Activated CD4-positive, CD25-positive, alpha-beta regulatory T cell treated with anti-CD3 and anti-CD28 coated beads, Interleukin-2, amount 50 U/mL, for 72 hours (primary cell): ENCODE results near the gene TUBA1B.

Source experiments
- DNase-seq: peaks from one replicate; pipeline ENCODE4 v3.0.0; 2021

TUBA1B gene

DNA sequence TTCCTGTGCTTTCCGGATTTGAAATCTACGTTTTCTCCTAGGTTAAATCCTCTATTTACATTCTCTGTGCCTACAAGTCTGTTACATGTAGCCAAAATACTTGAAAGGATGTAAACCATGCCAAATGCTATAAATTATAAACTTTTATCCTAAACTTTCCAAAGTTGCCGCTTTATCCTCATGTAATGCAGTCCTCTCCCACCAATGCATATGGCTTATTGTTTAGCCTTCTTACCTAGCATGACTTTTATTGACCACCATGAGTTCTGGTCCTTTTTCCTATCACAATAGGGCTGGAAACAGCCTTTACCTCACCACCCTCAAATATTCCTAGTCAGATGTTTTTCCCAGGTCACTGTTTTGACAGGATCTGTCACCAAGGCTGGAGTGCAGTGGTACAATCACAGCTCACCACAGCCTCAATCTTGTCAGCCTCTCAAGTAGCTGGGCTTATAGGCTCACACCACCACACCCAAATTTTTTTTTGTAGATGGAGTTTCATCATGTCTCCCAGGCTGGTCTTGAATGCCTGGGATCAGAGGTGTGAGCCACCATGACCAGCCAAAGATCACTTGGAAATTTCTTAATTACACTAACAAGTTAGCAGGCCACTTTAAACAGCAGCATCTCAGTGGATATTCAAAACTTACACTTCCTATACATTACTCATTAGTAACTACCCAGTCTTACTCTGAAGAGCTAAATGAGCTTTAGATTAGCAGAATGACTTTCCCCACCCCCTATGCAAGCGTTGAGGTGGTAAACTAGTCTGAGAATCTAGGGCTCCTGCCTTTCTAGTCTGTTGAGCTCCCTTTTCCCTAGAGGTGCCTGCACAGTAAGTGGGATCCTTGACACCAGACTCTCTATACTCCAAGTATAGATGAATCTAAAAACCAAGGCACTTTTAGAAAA, 4.1 kb downstream of the TUBA1B start:
- no peak for DNase-seq

DNA sequence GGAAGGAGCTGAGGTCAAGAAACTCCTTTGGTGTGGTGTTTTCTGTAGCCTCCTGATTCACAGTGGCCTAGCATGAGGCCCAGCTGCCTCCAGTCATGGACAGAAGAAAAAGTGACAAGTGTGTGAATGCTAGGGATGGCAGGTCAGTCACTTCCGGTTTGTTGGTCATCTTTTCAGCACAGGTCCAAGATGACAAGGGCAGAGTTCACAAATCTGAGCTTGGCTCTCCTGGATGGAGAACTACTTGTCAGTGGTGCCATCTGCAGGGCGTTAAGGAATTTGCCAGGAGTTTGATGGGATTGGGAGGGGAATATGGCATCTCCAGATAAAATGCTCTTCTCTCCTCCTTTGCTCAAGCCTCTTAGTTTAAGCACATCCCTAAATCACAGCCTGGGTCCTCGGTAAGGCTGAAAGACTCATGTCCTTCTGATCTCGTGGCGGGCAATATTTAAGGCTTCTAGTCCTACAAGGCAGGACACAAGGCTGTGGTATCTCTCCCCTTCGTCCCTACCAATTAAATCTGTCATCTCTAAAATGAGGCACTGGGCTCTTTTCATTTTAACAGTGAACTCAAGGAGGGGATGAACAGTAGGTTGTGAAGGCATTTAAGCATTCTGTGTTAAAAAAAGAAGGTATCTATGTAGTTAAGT, 10.0 kb downstream of the TUBA1B start:
- no peak for DNase-seq

DNA sequence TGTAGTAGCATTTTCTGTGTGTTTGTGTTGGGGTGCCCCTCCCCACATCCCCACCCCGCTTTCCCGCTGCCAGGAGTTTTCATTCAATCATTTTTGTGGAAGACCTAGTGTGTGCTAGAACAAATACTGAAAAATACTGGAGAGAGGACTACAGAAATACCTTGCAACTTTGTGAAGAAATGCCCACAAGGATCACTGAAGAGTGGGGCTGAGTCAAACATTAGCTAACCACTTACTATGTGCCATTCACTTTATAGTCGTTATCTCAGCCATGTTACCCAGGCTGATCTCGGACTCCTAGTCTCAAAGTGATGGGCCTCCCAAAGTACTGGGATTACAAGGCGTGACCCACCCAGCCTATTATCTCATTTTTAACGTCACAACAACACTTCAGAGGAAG, 20.0 kb downstream of the TUBA1B start:
- DNase-seq, result no peak

DNA sequence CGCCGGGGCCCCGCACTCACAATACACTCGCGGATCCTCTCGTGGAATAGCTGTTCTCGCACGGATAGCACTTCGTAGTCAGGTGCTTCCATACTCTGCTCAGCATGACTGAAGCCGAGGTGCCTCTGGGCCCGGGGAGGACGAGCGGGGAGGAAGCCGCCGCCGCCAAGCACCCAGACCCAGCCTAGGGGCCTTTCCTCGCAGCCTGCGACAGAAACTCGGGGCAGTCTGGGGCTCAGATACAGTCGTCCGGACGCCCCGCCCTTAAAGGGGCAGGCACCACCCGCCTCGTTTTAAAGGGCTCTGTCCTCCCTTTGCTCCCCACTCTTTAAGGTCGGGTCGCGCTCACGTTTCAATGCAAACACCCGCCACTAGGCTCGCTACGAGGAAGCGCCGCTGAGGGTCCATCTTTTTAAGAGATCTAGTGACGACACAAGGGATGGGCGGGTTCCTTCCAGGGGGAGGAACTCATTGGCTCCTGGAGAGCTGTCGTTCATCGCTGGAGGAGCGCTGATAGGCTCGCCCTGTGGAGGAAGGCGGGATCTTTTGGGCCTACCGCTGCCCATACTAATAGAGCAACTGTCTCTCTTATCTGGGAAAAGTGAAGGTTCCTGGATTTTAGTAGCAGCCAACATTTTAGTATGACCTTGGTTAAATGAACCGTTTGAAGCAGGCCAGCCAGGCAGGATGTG, 20.6 kb downstream of the TUBA1B start, which contains the start of gene LMBR1L:
Gene LMBR1L (minus strand): TSS at position 384 of the 692 bp plus-strand sequence. CDS start 292 bp downstream, at position 92.
- DNase-seq, result peak; percentile 91

DNA sequence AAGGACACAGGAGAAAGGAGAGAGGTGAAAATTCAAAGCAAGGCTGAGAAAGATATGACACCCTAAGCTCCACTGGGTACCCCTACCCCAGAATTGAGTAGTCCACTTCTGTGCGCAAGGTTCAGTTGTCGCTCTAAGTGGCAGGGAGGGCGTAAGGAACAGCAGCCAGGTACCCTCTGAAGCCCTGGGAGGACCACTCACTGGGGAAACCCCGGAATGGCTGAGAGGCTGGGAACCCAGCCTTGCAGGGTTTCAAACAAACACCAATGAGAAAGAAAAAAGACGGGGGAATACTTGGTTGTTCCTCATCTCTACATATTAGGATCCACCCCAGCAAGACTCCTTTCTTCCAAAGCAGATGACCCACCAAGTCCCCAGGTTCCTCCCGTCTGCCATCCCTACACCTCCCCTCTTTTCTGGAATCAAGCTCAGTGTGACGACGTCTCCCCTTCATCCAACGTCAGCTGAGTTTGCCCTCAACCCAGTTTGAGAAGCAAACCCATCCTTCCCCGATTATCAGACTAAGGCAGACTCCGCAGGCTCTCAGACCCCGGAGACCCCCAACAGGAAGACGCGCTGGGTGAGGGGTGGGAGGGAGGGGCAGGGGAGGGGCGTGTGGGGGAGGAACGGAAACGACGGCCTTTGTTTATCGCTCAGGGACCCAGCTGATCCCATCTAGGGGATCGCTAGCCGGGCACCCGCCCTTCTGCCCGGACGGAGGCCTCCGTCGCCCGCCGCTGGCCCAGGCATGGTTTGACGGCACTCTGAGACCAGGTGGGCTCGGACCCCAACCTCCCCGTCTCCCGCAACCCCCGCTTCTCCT, 21.3 kb downstream of the TUBA1B start:
- DNase-seq, result no peak

DNA sequence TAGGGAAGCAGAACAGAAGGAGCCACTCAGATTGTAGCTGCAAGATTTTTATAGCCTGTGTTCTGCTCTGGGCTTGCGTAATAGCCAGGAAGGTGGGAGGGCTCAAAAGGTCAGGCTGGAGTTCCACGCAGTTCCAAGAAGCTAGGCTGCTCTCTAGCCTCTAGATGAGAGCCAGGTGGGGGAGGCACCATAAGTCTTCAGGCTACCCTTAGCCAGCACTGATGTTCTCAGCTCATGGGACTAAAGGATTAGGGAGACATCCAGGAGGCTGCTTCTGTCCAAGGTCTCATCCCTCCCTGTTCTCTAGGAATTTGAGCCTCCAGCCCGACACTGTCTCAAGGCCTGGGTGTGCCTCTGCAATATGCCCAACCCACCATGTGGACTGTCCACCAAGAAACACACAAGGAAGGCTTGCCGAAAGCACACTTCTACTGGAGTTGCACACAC, 22.2 kb downstream of the TUBA1B start:
- DNase-seq, result no peak

DNA sequence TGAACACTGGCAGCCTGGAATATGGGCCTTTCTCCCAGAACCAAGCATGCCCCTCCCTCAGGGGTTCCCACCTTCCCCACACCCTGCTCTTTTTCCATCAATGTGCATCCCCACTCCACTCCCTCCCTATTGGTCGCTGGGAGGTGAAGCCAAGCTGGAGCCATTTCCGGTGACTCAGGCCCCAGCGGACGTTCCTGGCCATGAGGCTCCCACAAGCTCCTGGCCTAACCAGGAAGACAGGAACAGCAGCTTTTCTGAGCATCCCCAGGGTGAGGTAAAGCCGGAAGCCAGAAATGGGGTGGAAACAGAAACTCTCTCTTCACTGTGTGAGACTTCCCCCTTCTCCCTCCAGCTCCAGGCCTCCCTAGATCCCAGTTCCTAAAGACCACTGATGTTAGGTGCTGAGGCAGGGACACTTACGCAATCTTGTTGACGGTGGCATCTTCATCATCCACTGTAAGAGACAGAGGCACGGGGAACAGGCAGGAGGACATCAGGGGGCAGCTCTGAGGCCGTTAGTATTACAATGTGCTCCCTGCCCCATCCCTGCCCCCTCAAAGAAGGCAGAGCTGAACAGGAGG, 25.6 kb downstream of the TUBA1B start:
- DNase-seq, result no peak

DNA sequence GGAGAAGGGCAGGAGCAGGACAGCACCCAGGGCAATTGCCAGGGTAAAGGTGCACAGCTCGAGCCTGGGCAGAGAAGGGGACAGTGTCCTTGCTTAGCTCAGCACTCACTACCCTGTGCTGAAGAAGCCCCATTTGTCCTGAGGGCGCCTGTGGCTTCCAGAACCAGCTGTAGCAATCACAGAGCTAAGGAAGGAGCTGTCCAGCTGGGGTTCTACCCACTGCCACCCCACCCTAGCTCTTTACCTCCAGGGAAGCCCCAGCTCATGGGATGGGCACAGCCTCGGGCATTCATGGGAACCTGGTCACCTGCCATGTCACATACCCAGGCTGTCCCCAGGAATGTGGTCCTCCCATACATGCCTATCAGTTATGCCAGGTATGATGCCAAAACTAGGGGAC, 26.4 kb downstream of the TUBA1B start:
- DNase-seq, result no peak

DNA sequence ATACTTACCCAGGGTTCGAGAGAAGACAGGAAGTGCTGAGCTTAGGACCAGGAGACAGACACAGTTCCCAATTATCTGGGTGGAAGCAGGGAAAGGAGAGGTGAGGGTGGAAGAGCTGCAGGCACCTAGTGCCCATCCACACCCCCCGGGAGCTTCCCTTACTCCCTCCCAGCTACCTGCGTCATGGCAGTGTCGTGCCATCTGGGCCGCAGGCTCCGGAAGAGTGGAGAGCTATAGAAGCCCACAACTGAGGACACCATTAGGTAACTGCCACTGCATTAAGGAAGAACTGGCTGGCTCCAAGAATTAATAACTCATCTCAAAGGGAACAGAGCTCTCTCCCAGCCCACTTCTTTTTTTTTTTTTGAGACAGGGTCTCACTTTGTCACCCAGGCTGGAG, 30.8 kb downstream of the TUBA1B start:
- no peak for DNase-seq

DNA sequence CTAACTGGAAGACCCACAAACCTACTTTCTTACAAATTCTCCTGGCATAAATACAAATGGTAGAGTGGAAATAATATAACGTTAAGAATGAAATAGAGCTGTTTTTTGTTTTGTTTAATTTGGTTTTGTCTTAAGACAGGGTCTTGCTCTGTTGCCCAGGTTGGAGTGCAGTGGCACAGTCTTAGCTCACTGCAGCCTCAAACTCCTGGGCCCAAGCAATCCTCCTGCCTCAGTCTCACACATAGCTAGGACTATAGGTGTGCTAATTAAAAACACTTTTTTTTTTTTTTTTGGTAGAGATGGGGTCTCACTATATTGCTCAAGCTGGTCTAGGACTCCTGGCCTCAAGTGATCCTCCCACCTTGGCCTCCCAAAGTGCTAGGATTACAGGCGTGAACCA, 32.5 kb downstream of the TUBA1B start:
- no peak for DNase-seq

DNA sequence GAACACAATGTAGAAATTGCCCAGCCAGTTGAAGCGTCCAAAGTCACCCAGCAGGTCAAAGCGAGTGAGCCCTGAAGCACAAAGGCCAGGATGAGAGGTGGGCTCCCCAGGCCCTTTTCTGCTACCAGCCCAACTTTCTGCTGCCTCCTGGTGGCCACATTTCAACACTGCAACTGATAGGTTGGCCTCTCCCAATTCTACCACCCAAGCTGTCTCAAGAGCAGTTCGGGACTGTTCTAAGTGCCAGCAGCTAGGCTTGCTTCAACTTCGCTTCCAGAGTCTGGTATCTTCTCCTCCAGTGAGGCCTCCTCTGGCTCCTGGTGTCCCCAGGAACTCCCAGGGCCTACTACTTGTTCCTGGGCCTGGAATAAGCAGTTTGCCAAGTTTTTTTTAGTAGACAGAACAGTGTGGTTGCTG, 33.2 kb downstream of the TUBA1B start:
- peak; percentile 65 for DNase-seq

DNA sequence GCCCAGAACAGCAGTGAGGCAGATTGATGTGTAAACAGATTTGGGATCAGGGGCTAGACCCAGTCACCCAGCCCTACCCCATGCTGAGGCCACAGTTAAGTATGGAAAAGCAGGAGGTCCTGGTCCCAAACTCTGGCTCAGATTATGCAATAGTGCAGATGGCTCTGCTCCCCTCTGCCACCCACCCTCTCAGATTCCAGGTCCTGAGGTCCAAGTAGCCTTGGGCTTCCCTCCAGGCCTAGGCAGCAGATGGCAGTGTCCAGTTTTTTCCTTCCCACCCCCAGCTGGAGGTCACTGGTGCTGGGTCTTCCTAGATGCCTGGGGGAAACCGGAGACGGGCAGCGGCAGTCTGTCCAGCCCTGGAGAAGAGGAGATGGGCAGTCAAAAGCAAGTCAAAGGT, 33.8 kb downstream of the TUBA1B start:
- DNase-seq, result no peak

DNA sequence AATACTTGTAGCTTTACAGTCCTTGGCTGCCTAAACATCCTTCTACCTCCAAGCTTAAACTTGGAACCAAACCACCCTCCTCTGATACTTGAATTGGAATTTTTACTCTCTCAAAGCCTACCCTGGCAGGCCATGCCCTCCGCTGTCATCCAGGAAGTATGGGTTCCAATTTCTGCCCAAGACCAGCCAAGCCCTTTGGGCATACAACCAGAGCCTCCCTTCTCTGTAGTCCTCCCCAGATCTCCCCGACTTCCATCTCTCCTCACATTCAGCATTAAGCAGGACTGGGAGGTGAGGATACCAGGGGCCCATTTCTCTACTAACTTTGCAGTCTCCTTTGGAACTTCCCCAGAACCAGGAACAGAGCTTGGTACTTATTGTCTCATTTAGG, 36.2 kb downstream of the TUBA1B start:
- no peak for DNase-seq

DNA sequence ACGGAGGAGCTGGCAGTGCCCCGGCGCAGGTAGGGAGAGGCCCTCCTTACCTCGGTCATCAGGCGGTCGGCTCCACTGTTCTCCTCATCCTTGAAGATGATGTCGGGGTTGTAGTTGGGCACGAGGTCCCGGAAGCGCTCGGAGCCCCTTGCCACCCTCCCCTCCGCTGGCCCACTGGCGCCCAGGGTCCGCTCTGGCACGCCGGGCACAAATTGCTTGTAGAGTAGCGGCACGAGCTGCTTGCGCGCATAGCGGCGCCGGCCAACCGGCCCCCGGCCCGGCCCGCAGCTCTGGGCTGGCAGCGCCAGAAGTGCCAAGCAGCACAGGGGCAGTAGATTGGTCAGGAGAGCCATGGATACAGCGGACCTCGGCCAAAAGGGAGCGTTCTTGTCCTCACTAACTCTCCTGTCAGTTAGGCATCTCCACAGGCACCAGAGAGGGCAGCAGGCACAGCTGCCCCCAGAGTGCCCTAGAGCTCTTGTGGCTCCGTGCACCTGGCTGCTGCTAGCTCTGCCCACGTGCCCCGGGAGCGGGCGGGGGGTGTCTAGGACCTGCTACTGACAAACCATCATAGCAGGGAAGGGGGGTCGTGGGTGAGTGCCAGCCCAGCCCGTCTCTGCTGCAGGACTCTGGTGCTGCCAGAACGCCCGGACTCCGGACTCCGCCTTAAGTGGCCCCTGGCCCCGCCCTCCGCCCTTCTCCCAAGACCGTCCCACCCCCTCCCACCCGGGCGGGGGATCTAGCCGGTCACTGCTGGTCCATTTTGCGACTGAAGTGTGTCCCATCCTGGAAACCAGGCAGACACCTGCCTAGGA, 36.8 kb downstream of the TUBA1B start, which contains the start of gene DHH:
Gene DHH (minus strand): TSS at position 642 of the 815 bp plus-strand sequence. CDS start 289 bp downstream, at position 353.
- DNase-seq, result no peak

DNA sequence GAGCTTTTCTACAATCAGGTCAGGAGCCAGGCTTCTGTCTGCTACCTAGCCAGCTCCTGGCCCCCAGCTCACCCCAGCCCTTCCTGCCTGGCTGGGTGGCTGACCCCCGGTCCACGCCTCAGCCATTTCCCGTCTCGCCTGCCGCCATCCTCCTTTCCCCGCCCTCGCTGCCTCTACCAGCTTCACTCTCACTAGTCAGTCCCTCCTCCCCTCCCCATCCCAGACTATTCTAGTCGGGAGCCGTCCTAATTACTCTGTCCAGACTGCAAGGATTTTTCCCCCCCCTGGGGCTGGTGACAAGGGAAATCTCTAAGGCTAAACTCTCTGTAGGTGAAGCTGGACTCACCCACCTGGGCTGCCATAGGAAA, 37.4 kb downstream of the TUBA1B start:
- DNase-seq, result no peak

DNA sequence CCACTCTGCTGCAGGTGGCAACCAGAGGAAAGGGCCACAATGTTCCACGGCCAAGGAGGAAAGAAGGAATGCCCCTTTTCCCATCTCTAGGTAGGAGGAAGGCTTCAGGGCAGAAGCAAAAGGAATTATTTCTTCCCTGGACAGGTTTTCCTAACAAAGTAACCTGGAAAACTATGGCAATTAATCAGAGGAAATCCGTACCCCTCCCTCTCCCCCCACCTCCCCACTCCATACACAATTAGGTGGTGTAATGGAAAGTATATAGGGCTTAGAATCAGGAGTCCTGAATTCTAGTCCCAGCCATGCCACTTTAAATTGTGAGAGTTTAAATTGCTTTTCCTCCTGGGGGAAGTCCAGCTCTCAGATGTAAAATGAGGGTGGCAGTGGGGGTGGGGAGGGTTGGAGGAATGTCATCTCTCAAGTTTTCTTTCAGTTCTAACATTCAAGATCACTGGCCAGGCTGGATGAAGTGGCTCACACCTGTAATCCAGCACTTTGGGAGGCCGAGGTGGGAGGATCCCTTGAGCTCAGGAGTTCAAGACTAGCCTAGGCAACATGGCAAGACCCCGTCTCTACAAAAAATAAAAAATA, 38.3 kb downstream of the TUBA1B start:
- no peak for DNase-seq

DNA sequence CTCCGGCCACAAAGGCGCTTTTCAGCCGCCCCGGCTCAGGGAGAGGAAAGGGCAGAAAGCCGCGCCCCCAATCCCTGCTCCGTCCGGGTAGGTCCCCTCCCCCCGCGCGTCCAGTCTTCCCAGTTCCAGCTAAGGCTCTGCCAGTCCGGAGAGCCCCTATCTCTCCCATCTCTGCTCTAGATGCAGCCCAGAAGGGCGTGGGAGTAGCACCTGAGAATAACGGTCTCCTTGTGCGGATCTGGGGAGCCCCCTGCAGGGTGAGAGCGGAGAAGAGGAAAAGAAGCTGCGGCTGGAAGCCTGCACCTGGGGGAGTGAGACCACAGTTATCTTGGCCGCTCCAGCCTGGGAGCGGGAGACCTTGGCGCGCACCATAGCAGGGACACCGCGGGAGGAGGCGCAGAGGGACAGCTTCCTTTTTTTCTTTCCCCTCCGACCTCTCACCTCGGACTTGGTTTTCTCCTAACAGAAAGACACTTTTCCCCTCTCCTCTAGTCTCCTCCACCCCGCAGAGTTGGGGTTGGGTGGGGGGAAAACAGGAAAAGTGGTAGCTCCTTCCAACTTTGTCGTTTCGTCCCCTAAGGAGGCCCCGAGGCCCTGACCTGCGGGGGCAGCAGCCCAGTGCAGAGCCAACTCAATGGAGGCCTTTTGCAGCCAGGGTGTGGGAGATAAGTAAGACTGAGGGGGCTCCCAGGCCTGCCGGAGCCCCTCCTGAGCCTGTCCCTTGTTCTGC, 38.9 kb downstream of the TUBA1B start:
- DNase-seq, result peak; percentile 46

DNA sequence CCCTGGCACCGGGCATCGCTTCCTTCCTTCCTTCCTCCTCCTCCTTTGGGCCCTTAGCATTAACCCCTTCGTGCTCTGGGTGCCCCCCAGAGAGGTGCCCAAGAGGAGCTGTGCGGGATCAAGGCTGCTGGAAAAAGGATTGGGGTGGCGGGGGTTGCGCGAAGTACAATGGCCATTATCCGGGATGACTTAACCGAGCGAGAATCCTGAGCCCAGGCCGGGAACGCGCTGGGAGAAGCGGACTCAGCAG, 39.4 kb downstream of the TUBA1B start:
- DNase-seq, result no peak

DNA sequence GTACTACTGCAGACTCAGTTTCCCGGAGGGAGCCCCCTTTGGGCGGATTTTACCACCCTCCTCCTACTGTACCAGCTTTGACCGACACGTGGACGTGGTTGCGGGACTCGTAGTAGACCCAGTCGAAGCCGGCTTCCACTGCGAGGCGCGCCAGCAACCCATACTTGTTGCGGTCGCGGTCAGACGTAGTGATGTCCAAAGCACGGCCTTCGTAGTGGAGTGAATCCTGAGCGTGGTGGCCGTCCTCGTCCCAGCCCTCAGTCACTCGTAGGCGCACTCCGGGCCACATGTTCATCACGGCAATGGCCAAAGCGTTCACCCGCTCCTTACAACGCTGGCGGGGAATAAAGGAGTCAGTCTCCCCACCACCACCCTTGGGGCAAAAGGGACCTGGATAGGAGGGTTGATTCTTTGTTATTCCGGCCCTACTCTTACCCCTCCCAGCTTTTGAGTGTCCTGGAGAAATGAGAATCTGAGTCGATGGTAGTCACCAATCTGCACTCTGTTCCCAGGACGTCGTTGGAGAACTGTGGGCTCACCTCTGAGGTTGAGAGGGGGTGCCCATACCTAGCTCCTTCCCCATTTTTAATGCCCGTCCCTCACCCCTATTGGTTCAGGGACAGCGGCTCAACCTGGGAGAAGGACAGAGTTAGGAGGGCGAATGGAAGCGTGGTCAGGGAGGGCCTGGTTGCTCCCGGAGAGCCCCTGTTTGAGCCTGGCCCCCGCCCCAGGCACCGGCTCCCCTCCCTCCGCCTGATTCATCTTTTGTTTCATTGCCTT, 39.9 kb downstream of the TUBA1B start:
- peak; percentile 35 for DNase-seq
